CD4-positive, alpha-beta memory T cell (primary cell): ENCODE data around the gene SPDYE5. TPM values are rescaled to one million over a fixed set of nuclear protein-coding genes. Genes with fewer than 3 reads are reported as not detected.
"Not testable (repeated sequence)": the region's sequence is repeated elsewhere in the genome, so short reads cannot be mapped to it uniquely, and the experiment has no call there.

Experiments
- CTCF ChIA-PET: fragments of 350-600 bp; sonication (Branson Sonifier 250); formaldehyde crosslinking; loops from one replicate; lab custom pipeline; 2021; ENCODE audit warnings: inconsistent platforms; ENCODE audit not compliant: partially characterized antibody; lab: Charles Lee
- POLR2A ChIA-PET: fragments of 350-600 bp; sonication (Branson Sonifier 250); formaldehyde crosslinking; loops from one replicate; lab custom pipeline; 2021; ENCODE audit not compliant: partially characterized antibody; lab: Charles Lee
- DNase-seq, 5 donors: peaks; one replicate each; pipeline versions ENCODE4 v3.0.0 to v3.0.0-alpha.2; 2020 to 2022; ENCODE audit warnings: mixed read lengths in 1 of 5
- H3K27ac ChIP-seq: one replicate; pipeline ENCODE4 v1.7.0; 2013; ENCODE audit warnings: low read depth, low read length
- H3K27me3 ChIP-seq: 2 replicates; pipeline ENCODE4 v1.7.0; 2013; ENCODE audit warnings: mild to moderate bottlenecking, low read length, moderate library complexity; ENCODE audit not compliant: insufficient read depth
- H3K36me3 ChIP-seq: 2 replicates; pipeline ENCODE4 v1.7.0; 2013; ENCODE audit warnings: mild to moderate bottlenecking, low read length, moderate library complexity; ENCODE audit not compliant: insufficient read depth
- H3K4me1 ChIP-seq: 2 replicates; pipeline ENCODE4 v1.7.0; 2013; ENCODE audit warnings: mild to moderate bottlenecking, low read length, moderate library complexity; ENCODE audit not compliant: insufficient read depth
- H3K4me3 ChIP-seq, 2 donors: one replicate each; pipeline ENCODE4 v1.7.0; 2013; ENCODE audit warnings: low read length in 2 of 2, mild to moderate bottlenecking in 1 of 2
- H3K9me3 ChIP-seq, 2 donors: one replicate each; pipeline ENCODE4 v1.7.0; 2013; ENCODE audit warnings: low read length in 2 of 2, control low read depth in 1 of 2; ENCODE audit not compliant: control insufficient read depth in 1 of 2
- H3K27ac Mint-ChIP-seq, 7 donors: one replicate each; pipeline ENCODE4 v1.8.0; 2020 to 2021; ENCODE audit warnings: mixed read lengths in 7 of 7, mild to moderate bottlenecking in 6 of 7, inconsistent platforms in 3 of 7, moderate library complexity in 3 of 7
- H3K27me3 Mint-ChIP-seq, 2 donors: one replicate each; pipeline ENCODE4 v1.8.0; 2020 to 2021; ENCODE audit warnings: mixed read lengths in 2 of 2
- H3K36me3 Mint-ChIP-seq, 2 donors: one replicate each; pipeline ENCODE4 v1.8.0; 2020 to 2021; ENCODE audit warnings: mixed read lengths in 2 of 2, inconsistent platforms in 1 of 2, mild to moderate bottlenecking in 1 of 2
- H3K4me1 Mint-ChIP-seq, 4 donors: one replicate each; pipeline ENCODE4 v1.8.0; 2020 to 2021; ENCODE audit warnings: mixed read lengths in 4 of 4, mild to moderate bottlenecking in 1 of 4
- H3K4me3 Mint-ChIP-seq, 8 donors: one replicate each; pipeline ENCODE4 v1.8.0; 2020 to 2021; ENCODE audit warnings: mixed read lengths in 8 of 8, mild to moderate bottlenecking in 7 of 8, moderate library complexity in 6 of 8, inconsistent platforms in 3 of 8
- H3K9me3 Mint-ChIP-seq, 8 donors: one replicate each; pipeline ENCODE4 v1.8.0; 2020 to 2021; ENCODE audit warnings: mixed read lengths in 8 of 8, mild to moderate bottlenecking in 5 of 8, inconsistent platforms in 3 of 8, moderate library complexity in 1 of 8
- intact Hi-C: fragments of 100-400 bp; cut with micrococcal nuclease; formaldehyde crosslinking; loops from one replicate; pipeline ENCODE4 v1.15.1; 2023
- polyA plus RNA-seq, 2 donors: library from polyadenylated mRNA; unstranded; fragments of 300-500 nt; fragmentation: Illumina TruSeq; gene quantifications; one replicate each; pipeline ENCODE4 v1.2.3, GENCODE V29; 2021
- total RNA-seq, 2 experiments: library from RNA; stranded (reverse); gene quantifications; one replicate each; pipeline ENCODE4 v1.2.3, GENCODE V29; 2021

The SPDYE5 gene
- under 1 TPM in 1 of 2 experiments, not detected in 1; 0.29 TPM for total RNA-seq
- under 1 TPM in 1 of 2 donors, not detected in 1; 0.56 TPM for polyA plus RNA-seq

GRCh38 chr7:75492020-75492419, at the start of gene SPDYE5:
Gene SPDYE5 (plus strand): TSS chr7:75492320. CDS start chr7:75494048, 1,728 bp downstream.
- H3K27me3 ChIP-seq, H3K4me3 Mint-ChIP-seq, H3K4me1 ChIP-seq, H3K27ac Mint-ChIP-seq, H3K27ac ChIP-seq, H3K36me3 ChIP-seq, DNase-seq, POLR2A ChIA-PET, H3K9me3 ChIP-seq, H3K4me1 Mint-ChIP-seq, intact Hi-C loops, H3K9me3 Mint-ChIP-seq, H3K4me3 ChIP-seq, H3K36me3 Mint-ChIP-seq, H3K27me3 Mint-ChIP-seq, CTCF ChIA-PET: not testable (repeated sequence)

GRCh38 chr7:75442465-75443111, 49.5 kb upstream of the SPDYE5 start:
- peak overlapping the region; percentile 61 for H3K27ac ChIP-seq
- H3K4me1 Mint-ChIP-seq, result peaks cover 6 to 26% (median 17%) of the 10 kb centered on the region in 4 donors
- H3K27me3 ChIP-seq, CTCF ChIA-PET, POLR2A ChIA-PET, intact Hi-C loops, H3K27me3 Mint-ChIP-seq, H3K9me3 ChIP-seq, H3K9me3 Mint-ChIP-seq: not testable (repeated sequence)
- H3K4me1 ChIP-seq, result peaks cover 12% of the 10 kb centered on the region
- peak overlapping the region in 1 of 2 donors; percentile 55 for H3K4me3 ChIP-seq
- peak overlapping the region; percentile 93 to 99 (median 98) for H3K27ac Mint-ChIP-seq
- DNase-seq, result peak; percentile 46 to 72 (median 58)
- peaks cover 25% of the 10 kb centered on the region for H3K36me3 ChIP-seq
- peaks cover 20 to 29% of the 10 kb centered on the region in 2 donors for H3K36me3 Mint-ChIP-seq
- peak overlapping the region; percentile 93 to 99 (median 96) for H3K4me3 Mint-ChIP-seq

- H3K4me1 Mint-ChIP-seq, H3K4me3 Mint-ChIP-seq, intact Hi-C loops, H3K4me1 ChIP-seq, H3K27ac Mint-ChIP-seq, POLR2A ChIA-PET, H3K27ac ChIP-seq, H3K4me3 ChIP-seq, H3K36me3 Mint-ChIP-seq, H3K9me3 Mint-ChIP-seq, H3K9me3 ChIP-seq, CTCF ChIA-PET, H3K27me3 Mint-ChIP-seq, H3K36me3 ChIP-seq, DNase-seq, H3K27me3 ChIP-seq: not testable (repeated sequence)
Measured at GRCh38 chr7:75449946-75450345, 42.2 kb upstream of the SPDYE5 start.

- H3K27ac Mint-ChIP-seq, intact Hi-C loops, H3K4me1 Mint-ChIP-seq, H3K4me1 ChIP-seq, POLR2A ChIA-PET, H3K9me3 ChIP-seq, H3K27me3 ChIP-seq, H3K27ac ChIP-seq, H3K9me3 Mint-ChIP-seq, H3K4me3 ChIP-seq, H3K36me3 Mint-ChIP-seq, H3K27me3 Mint-ChIP-seq, H3K4me3 Mint-ChIP-seq, H3K36me3 ChIP-seq: not testable (repeated sequence)
- peak in 3 of 5 donors; percentile 11 to 21 (median 19) for DNase-seq
- CTCF ChIA-PET, result interaction anchor here (1.7 kb wide), 1 partner anchor 309 kb away, joined by 3 read pairs; no protein-coding TSS in a partner anchor
Measured at GRCh38 chr7:75452494-75452955, 39.6 kb upstream of the SPDYE5 start.

GRCh38 chr7:75456403-75456802, 35.7 kb upstream of the SPDYE5 start:
- H3K27me3 ChIP-seq, H3K4me3 ChIP-seq, H3K36me3 Mint-ChIP-seq, CTCF ChIA-PET, H3K27ac ChIP-seq, H3K27me3 Mint-ChIP-seq, H3K4me1 Mint-ChIP-seq, H3K9me3 ChIP-seq, H3K4me1 ChIP-seq, H3K4me3 Mint-ChIP-seq, DNase-seq, H3K9me3 Mint-ChIP-seq, POLR2A ChIA-PET, H3K27ac Mint-ChIP-seq, H3K36me3 ChIP-seq, intact Hi-C loops: not testable (repeated sequence)

GRCh38 chr7:75458034-75458433, 34.1 kb upstream of the SPDYE5 start:
- H3K9me3 Mint-ChIP-seq, H3K4me1 Mint-ChIP-seq, H3K4me1 ChIP-seq, CTCF ChIA-PET, H3K36me3 ChIP-seq, POLR2A ChIA-PET, H3K27me3 Mint-ChIP-seq, H3K4me3 Mint-ChIP-seq, H3K27me3 ChIP-seq, H3K27ac ChIP-seq, intact Hi-C loops, DNase-seq, H3K36me3 Mint-ChIP-seq, H3K4me3 ChIP-seq, H3K27ac Mint-ChIP-seq, H3K9me3 ChIP-seq: not testable (repeated sequence)

GRCh38 chr7:75460541-75460940, 31.6 kb upstream of the SPDYE5 start:
- H3K27me3 Mint-ChIP-seq, H3K4me1 ChIP-seq, H3K4me3 ChIP-seq, H3K9me3 Mint-ChIP-seq, H3K27ac ChIP-seq, H3K36me3 ChIP-seq, H3K4me1 Mint-ChIP-seq, CTCF ChIA-PET, intact Hi-C loops, H3K27me3 ChIP-seq, H3K36me3 Mint-ChIP-seq, DNase-seq, H3K9me3 ChIP-seq, POLR2A ChIA-PET: not testable (repeated sequence)
- H3K27ac Mint-ChIP-seq, result peak overlapping the region in 2 of 7 donors; percentile 36 to 70
- H3K4me3 Mint-ChIP-seq, result peak overlapping the region in 1 of 8 donors; percentile 61
